IMR-90 (cell line): ENCODE data around the gene PARD3. TPM values are rescaled to one million over a fixed set of nuclear protein-coding genes. Genes with fewer than 3 reads are reported as not detected.

Experiments
- ATAC-seq: fragments of 200-7000 bp; cut with Tn5 transposase; 2 replicates; pipeline ENCODE4 v1.9.1; 2020; ENCODE audit warnings: low read depth, mild to moderate bottlenecking, moderate library complexity
- BruUV-seq: library from RNA; stranded (reverse); fragments of 400-500 nt; replicated peaks from 2 replicates; lab custom pipeline; 2021; lab: Mats Ljungman, UMichigan
- CTCF ChIA-PET: fragments of 300-600 bp; formaldehyde crosslinking; extraction: SDS; loops from one replicate; lab custom pipeline; 2021; ENCODE audit warnings: antibody characterized with exemption; lab: Yijun Ruan, JAX
- POLR2A ChIA-PET: fragments of 300-600 bp; sonication (Branson Sonifier 250); formaldehyde crosslinking; loops from one replicate; lab custom pipeline; 2022; ENCODE audit warnings: antibody characterized with exemption; ENCODE audit not compliant: unreplicated experiment; lab: Charles Lee
- DNase-seq: peaks from one replicate; pipeline ENCODE4 v3.0.0; 2013
- H2AFZ ChIP-seq: replicated peaks from 2 replicates; pipeline ENCODE3; 2013; ENCODE audit warnings: low read length, mild to moderate bottlenecking; ENCODE audit not compliant: poor library complexity
- H2AK5ac ChIP-seq: 2 replicates; pipeline ENCODE4 v1.6.1; 2013; ENCODE audit warnings: low read depth, low read length, inconsistent platforms
- H2AK9ac ChIP-seq: replicated peaks from 2 replicates; pipeline ENCODE3; 2013; ENCODE audit warnings: mild to moderate bottlenecking, low read depth, low read length, moderate library complexity; ENCODE audit not compliant: poor library complexity
- H2BK120ac ChIP-seq: 2 replicates; pipeline ENCODE4 v1.6.1; 2013; ENCODE audit warnings: low read depth, low read length, inconsistent platforms
- H2BK15ac ChIP-seq: 3 replicates; pipeline ENCODE4 v1.6.1; 2013; ENCODE audit warnings: low read depth, low read length, inconsistent platforms
- H2BK20ac ChIP-seq: 2 replicates; pipeline ENCODE4 v1.6.1; 2013; ENCODE audit warnings: low read depth, mild to moderate bottlenecking, inconsistent platforms, low read length, moderate library complexity
- H2BK5ac ChIP-seq: 2 replicates; pipeline ENCODE4 v1.6.1; 2013; ENCODE audit warnings: mild to moderate bottlenecking, low read depth, low read length, inconsistent platforms; ENCODE audit not compliant: poor library complexity, severe bottlenecking
- H3K14ac ChIP-seq: replicated peaks from 2 replicates; pipeline ENCODE4 v1.6.1; 2013; ENCODE audit warnings: low read depth, low read length, inconsistent platforms
- H3K18ac ChIP-seq: 2 replicates; pipeline ENCODE4 v1.6.1; 2013; ENCODE audit warnings: low read depth, low read length, control low read depth
- H3K23ac ChIP-seq: 2 replicates; pipeline ENCODE4 v1.6.1; 2013; ENCODE audit warnings: low read depth, low read length, inconsistent platforms
- H3K27ac ChIP-seq: 2 replicates; pipeline ENCODE4 v1.5.1; 2013; ENCODE audit warnings: mild to moderate bottlenecking, control low read depth, low read length; ENCODE audit not compliant: insufficient read depth
- H3K27me3 ChIP-seq: 2 replicates; pipeline ENCODE4 v1.6.1; 2013; ENCODE audit warnings: low read length; ENCODE audit not compliant: control insufficient read depth, insufficient read depth
- H3K36me3 ChIP-seq: 2 replicates; pipeline ENCODE4 v1.6.1; 2013; ENCODE audit warnings: low read length, mixed read lengths; ENCODE audit not compliant: control insufficient read depth, insufficient read depth
- H3K4ac ChIP-seq: 2 replicates; pipeline ENCODE4 v1.6.1; 2013; ENCODE audit warnings: low read depth, low read length, inconsistent platforms
- H3K4me1 ChIP-seq: 2 replicates; pipeline ENCODE4 v1.6.1; 2013; ENCODE audit warnings: low read length, mixed read lengths; ENCODE audit not compliant: control insufficient read depth, insufficient read depth
- H3K4me2 ChIP-seq: 2 replicates; pipeline ENCODE4 v1.6.1; 2013; ENCODE audit warnings: low read depth, mild to moderate bottlenecking, control low read depth, low read length, moderate library complexity
- H3K4me3 ChIP-seq: 2 replicates; pipeline ENCODE4 v1.5.1; 2013; ENCODE audit warnings: low read depth, mild to moderate bottlenecking, control low read depth, low read length, moderate library complexity; ENCODE audit not compliant: insufficient read depth
- H3K56ac ChIP-seq: 2 replicates; pipeline ENCODE4 v1.6.1; 2013; ENCODE audit warnings: low read length, inconsistent platforms; ENCODE audit not compliant: insufficient read depth; ENCODE audit errors: extremely low read depth
- H3K79me1 ChIP-seq, 2 experiments: 2 replicates each; pipeline ENCODE4 v1.6.1; 2013; ENCODE audit warnings: low read length in 2 of 2, inconsistent platforms in 1 of 2, low read depth in 1 of 2
- H3K9ac ChIP-seq: 2 replicates; pipeline ENCODE4 v1.6.1; 2013; ENCODE audit warnings: low read depth, low read length, control low read depth
- H3K9me1 ChIP-seq: 2 replicates; pipeline ENCODE4 v1.6.1; 2013; ENCODE audit warnings: low read length, inconsistent platforms; ENCODE audit not compliant: insufficient read depth
- H3K9me3 ChIP-seq: 2 replicates; pipeline ENCODE4 v1.6.1; 2013; ENCODE audit warnings: low read length; ENCODE audit not compliant: control insufficient read depth, insufficient read depth
- H4K20me1 ChIP-seq: 2 replicates; pipeline ENCODE4 v1.6.1; 2013; ENCODE audit warnings: low read length, inconsistent platforms; ENCODE audit not compliant: insufficient read depth
- H4K5ac ChIP-seq: 2 replicates; pipeline ENCODE4 v1.6.1; 2013; ENCODE audit warnings: mild to moderate bottlenecking, low read depth, low read length, control low read depth
- H4K8ac ChIP-seq, 2 experiments: 2 replicates each; pipeline ENCODE4 v1.6.1; 2013; ENCODE audit warnings: low read depth in 2 of 2, low read length in 2 of 2, control low read depth in 1 of 2, inconsistent platforms in 1 of 2
- H4K91ac ChIP-seq: 2 replicates; pipeline ENCODE4 v1.6.1; 2013; ENCODE audit warnings: low read depth, low read length, inconsistent platforms; ENCODE audit not compliant: insufficient read depth
- CHD1 ChIP-seq: IDR thresholded peaks from 2 replicates; pipeline ENCODE4 v1.6.1; 2012; ENCODE audit warnings: low read depth, low read length, improper control_type of control experiment
- WGBS, 2 experiments: methylation state at CpG; one replicate each; pipeline versions ENCODE4 v1.1.5 to v1.1.7; 2013; ENCODE audit warnings: missing lambda C conversion rate in 2 of 2; ENCODE audit not compliant: insufficient read length in 1 of 2; ENCODE audit errors: extremely low coverage in 2 of 2; 5-methylcytosine and 5-hydroxymethylcytosine counted together
- dilution Hi-C: fragments of 300-500 bp; cut with HindIII; formaldehyde crosslinking; loops from one replicate; pipeline ENCODE4 v1.14.3; 2018; ENCODE audit warnings: low sequenced_read_pairs; ENCODE audit not compliant: unreplicated experiment
- in situ Hi-C: fragments of 300-500 bp; cut with MboI; formaldehyde crosslinking; loops from 3 replicates; pipeline ENCODE4 v1.14.3; 2019; ENCODE audit warnings: low sequenced_read_pairs, inconsistent platforms, mixed read lengths
- intact Hi-C: fragments of 100-400 bp; cut with micrococcal nuclease; formaldehyde crosslinking; loops from 2 replicates; pipeline ENCODE4 v1.10.0; 2022
- polyA plus RNA-seq, 3 experiments: library from polyadenylated mRNA; depleted of rRNA; stranded (reverse); fragments of >200 nt; gene quantifications; 2 replicates each; pipeline ENCODE4 v1.2.3, GENCODE V29; 2012; ENCODE audit warnings: low replicate concordance in 1 of 3
- total RNA-seq: library from RNA; depleted of rRNA; stranded (reverse); fragments of >200 nt; gene quantifications from 2 replicates; pipeline ENCODE4 v1.2.3, GENCODE V29; 2012

The PARD3 gene
- total and polyA plus RNA-seq, 2 of the 4 experiments (the other 2 are of a cell fraction): 14.6 to 37.5 TPM

GRCh38 chr10:34713875-34714274, 101.2 kb downstream of the PARD3 start:
- H4K5ac ChIP-seq: no peak overlapping the region
- H2BK120ac ChIP-seq: no peak overlapping the region
- intact Hi-C loops (no loop called here), dilution Hi-C loops (no loop called here), in situ Hi-C loops (no loop called here)
- H4K20me1 ChIP-seq: peaks cover 9% of the 10 kb centered on the region; the same call in 1 of the 2 replicates
- no peak overlapping the region; the same call in 1 of the 2 replicates for H3K18ac ChIP-seq
- H2AFZ ChIP-seq: no peak overlapping the region
- no peak overlapping the region for H4K8ac ChIP-seq
- H3K4me3 ChIP-seq: no peak overlapping the region
- H3K14ac ChIP-seq: no peak overlapping the region
- H3K4ac ChIP-seq: 0 out of 2 replicates have a peak overlapping the region, but pooled peaks have one; percentile 76
- H3K27me3 ChIP-seq: no peaks in the 10 kb centered on the region
- peak overlapping the region; percentile 29; the same call in 1 of the 2 replicates for H3K27ac ChIP-seq
- peaks cover 42 to 65% of the 10 kb centered on the region in 2 experiments for H3K79me1 ChIP-seq
- no CpG with 5 or more reads among the region's 1 CpG for WGBS, 2 experiments
- ChIA-PET CTCF (no interaction called here), POLR2A (no interaction called here)
- ATAC-seq (peak; percentile 75), DNase-seq (peak; percentile 67)
- H3K9me1 ChIP-seq: peaks cover 32% of the 10 kb centered on the region
- BruUV-seq: no TSS peak
- H3K23ac ChIP-seq: no peak overlapping the region
- peak overlapping the region; percentile 32 for H3K4me2 ChIP-seq
- no peaks in the 10 kb centered on the region for H3K36me3 ChIP-seq
- TF ChIP-seq CHD1: no peak
- no peak overlapping the region for H2AK9ac ChIP-seq
- H3K9ac ChIP-seq: no peak overlapping the region
- H3K56ac ChIP-seq: no peak overlapping the region
- peaks cover 26% of the 10 kb centered on the region for H3K4me1 ChIP-seq
- H2BK5ac ChIP-seq: peak overlapping the region; percentile 43
- no peaks in the 10 kb centered on the region for H3K9me3 ChIP-seq
- no peak overlapping the region for H2AK5ac ChIP-seq
- no peak overlapping the region for H2BK20ac ChIP-seq
- no peak overlapping the region for H4K91ac ChIP-seq
- no peak overlapping the region for H2BK15ac ChIP-seq
